HG02885 (cell line): ENCODE measurements around the gene LZTR1.

Source experiments
- ATAC-seq: cut with Tn5 transposase; IDR thresholded peaks from one replicate; pipeline ENCODE4 v1.9.1; 2021; ENCODE audit warnings: mild to moderate bottlenecking; ENCODE audit not compliant: unreplicated experiment, poor library complexity

LZTR1 gene

GRCh38 chr22:20949698-20950183 lies 32.4 kb upstream of the LZTR1 start:
- no peak for ATAC-seq

- ATAC-seq, result no peak
Measured at GRCh38 chr22:20951151-20951931, 30.8 kb upstream of the LZTR1 start.

- ATAC-seq, result no peak
Measured at GRCh38 chr22:20951932-20952380, 30.1 kb upstream of the LZTR1 start.

GRCh38 chr22:20952544-20953341 lies 29.4 kb upstream of the LZTR1 start:
- no peak for ATAC-seq

GRCh38 chr22:20953342-20953608 lies 28.8 kb upstream of the LZTR1 start:
- ATAC-seq, result no peak

GRCh38 chr22:20953668-20954500 lies 28.2 kb upstream of the LZTR1 start:
- no peak for ATAC-seq

GRCh38 chr22:20955548-20955947 lies 26.5 kb upstream of the LZTR1 start:
- ATAC-seq, result no peak

- ATAC-seq, result no peak
Measured at GRCh38 chr22:20956258-20957101, 25.6 kb upstream of the LZTR1 start.

- ATAC-seq, result no peak
Measured at GRCh38 chr22:20957102-20957682, 24.9 kb upstream of the LZTR1 start.

GRCh38 chr22:20957683-20958431 lies 24.2 kb upstream of the LZTR1 start:
- ATAC-seq, result no peak

- ATAC-seq, result no peak
Measured at GRCh38 chr22:20959578-20960461, 22.3 kb upstream of the LZTR1 start.

- no peak for ATAC-seq
Measured at GRCh38 chr22:20960609-20961008, 21.5 kb upstream of the LZTR1 start.

- ATAC-seq, result no peak
Measured at GRCh38 chr22:20962491-20962945, 19.6 kb upstream of the LZTR1 start.

- no peak for ATAC-seq
Measured at GRCh38 chr22:20963201-20964052, 18.7 kb upstream of the LZTR1 start.

GRCh38 chr22:20964090-20964798 lies 17.9 kb upstream of the LZTR1 start:
- no peak for ATAC-seq

GRCh38 chr22:20964799-20965103 lies 17.3 kb upstream of the LZTR1 start:
- no peak for ATAC-seq
